Astrocyte (in vitro differentiated cells and primary cell): Measurements from ENCODE around the gene DPP7. TPM values are rescaled to one million over a fixed set of nuclear protein-coding genes. Genes with fewer than 3 reads are reported as not detected.
"Not testable (repeated sequence)": the region's sequence is repeated elsewhere in the genome, so short reads cannot be mapped to it uniquely, and the experiment has no call there.

Experiments used
- DNase-seq: peaks from one replicate; pipeline ENCODE4 v3.0.0-alpha.2; 2010; ENCODE audit warnings: low read depth
- FAIRE-seq: peaks from 2 replicates; lab custom pipeline; 2011; peaks lifted over from hg19 to GRCh38; lab: Jason Lieb, UNC
- H2AFZ ChIP-seq: 2 replicates; pipeline ENCODE4 v1.6.0; 2012; ENCODE audit warnings: low read depth, low read length, inconsistent platforms
- H3K27ac ChIP-seq: 2 replicates; pipeline ENCODE4 v1.5.1; 2011; ENCODE audit warnings: low read depth, low read length, inconsistent platforms
- H3K27me3 ChIP-seq: 2 replicates; pipeline ENCODE4 v1.6.0; 2011; ENCODE audit warnings: low read length, inconsistent platforms; ENCODE audit not compliant: insufficient read depth
- H3K36me3 ChIP-seq: 2 replicates; pipeline ENCODE4 v1.5.1; 2011; ENCODE audit warnings: low read length, inconsistent platforms; ENCODE audit not compliant: insufficient read depth
- H3K4me1 ChIP-seq: 2 replicates; pipeline ENCODE4 v1.5.1; 2011; ENCODE audit warnings: low read length, inconsistent platforms; ENCODE audit not compliant: insufficient read depth
- H3K4me2 ChIP-seq: 2 replicates; pipeline ENCODE4 v1.6.0; 2012; ENCODE audit warnings: low read length, inconsistent platforms
- H3K4me3 ChIP-seq: 2 replicates; pipeline ENCODE4 v1.5.1; 2011; ENCODE audit warnings: low read depth, mild to moderate bottlenecking, low read length, inconsistent platforms; ENCODE audit not compliant: insufficient read depth
- H3K79me2 ChIP-seq: 2 replicates; pipeline ENCODE4 v1.6.0; 2012; ENCODE audit warnings: mild to moderate bottlenecking, low read length, inconsistent platforms; ENCODE audit not compliant: insufficient read depth
- H3K9ac ChIP-seq: 2 replicates; pipeline ENCODE4 v1.6.0; 2012; ENCODE audit warnings: mild to moderate bottlenecking, low read length, inconsistent platforms
- H3K9me3 ChIP-seq: 2 replicates; pipeline ENCODE4 v1.5.1; 2012; ENCODE audit warnings: low read depth, mild to moderate bottlenecking, low read length, inconsistent platforms; ENCODE audit not compliant: insufficient read depth
- H4K20me1 ChIP-seq: 2 replicates; pipeline ENCODE4 v1.6.0; 2012; ENCODE audit warnings: low read length, inconsistent platforms; ENCODE audit not compliant: insufficient read depth
- H3K27ac Mint-ChIP-seq: one replicate; pipeline ENCODE4 v1.8.0; 2021; ENCODE audit warnings: mild to moderate bottlenecking, mixed read lengths; ENCODE audit not compliant: unreplicated experiment
- H3K27me3 Mint-ChIP-seq: one replicate; pipeline ENCODE4 v1.8.0; 2021; ENCODE audit warnings: low read depth, mixed read lengths; ENCODE audit not compliant: unreplicated experiment
- H3K36me3 Mint-ChIP-seq: one replicate; pipeline ENCODE4 v1.8.0; 2021; ENCODE audit warnings: low read depth, mixed read lengths; ENCODE audit not compliant: unreplicated experiment
- H3K4me1 Mint-ChIP-seq: one replicate; pipeline ENCODE4 v1.8.0; 2021; ENCODE audit warnings: low read depth, mixed read lengths; ENCODE audit not compliant: unreplicated experiment
- H3K4me3 Mint-ChIP-seq: one replicate; pipeline ENCODE4 v1.8.0; 2021; ENCODE audit warnings: mild to moderate bottlenecking, moderate library complexity, mixed read lengths; ENCODE audit not compliant: unreplicated experiment
- H3K9me3 Mint-ChIP-seq: one replicate; pipeline ENCODE4 v1.8.0; 2021; ENCODE audit warnings: mild to moderate bottlenecking, mixed read lengths; ENCODE audit not compliant: unreplicated experiment
- CTCF ChIP-seq: IDR thresholded peaks from 2 replicates; pipeline ENCODE4 v1.5.1; 2011; ENCODE audit warnings: low read depth, mild to moderate bottlenecking, inconsistent platforms, low read length, moderate library complexity; ENCODE audit not compliant: insufficient read depth
- EZH2 ChIP-seq: IDR thresholded peaks from 2 replicates; pipeline ENCODE4 v1.6.1; 2012; ENCODE audit warnings: mild to moderate bottlenecking, low read length, inconsistent platforms; ENCODE audit not compliant: insufficient read depth
- total RNA-seq: library from RNA; stranded (reverse); gene quantifications from 2 replicates; pipeline ENCODE4 v1.2.1, GENCODE V29; 2021

Gene DPP7
- total RNA-seq, 1 donor from 2014 or later, result 53.8 TPM

GRCh38 chr9:137123468-137123837 is 8.9 kb upstream of the DPP7 start:
- TF ChIP-seq CTCF (no peak), EZH2 (no peak)
- DNase-seq (no peak), FAIRE-seq (no peak)
- Mint-ChIP-seq H3K27me3 (no peaks in the 10 kb centered on the region), H3K4me3 (no peak overlapping the region), H3K4me1 (peaks cover 20% of the 10 kb centered on the region), H3K9me3 (no peaks in the 10 kb centered on the region), H3K27ac (no peak overlapping the region), H3K36me3 (peaks cover 5% of the 10 kb centered on the region)
- H3K4me1 ChIP-seq, result peaks cover 12% of the 10 kb centered on the region
- H3K36me3 ChIP-seq, result no peaks in the 10 kb centered on the region
- H3K27ac ChIP-seq, result no peak overlapping the region
- H3K9ac ChIP-seq, result no peak overlapping the region
- H3K27me3 ChIP-seq, result no peaks in the 10 kb centered on the region
- no peak overlapping the region for H3K4me2 ChIP-seq
- no peaks in the 10 kb centered on the region for H3K9me3 ChIP-seq
- peaks cover 23% of the 10 kb centered on the region for H3K79me2 ChIP-seq
- no peak overlapping the region for H3K4me3 ChIP-seq
- peaks cover 28% of the 10 kb centered on the region for H4K20me1 ChIP-seq
- no peak overlapping the region for H2AFZ ChIP-seq

- FAIRE-seq, H3K27me3 ChIP-seq, H3K36me3 Mint-ChIP-seq, DNase-seq, H3K9ac ChIP-seq, H3K4me3 ChIP-seq, H3K27ac Mint-ChIP-seq, H3K36me3 ChIP-seq, H3K27ac ChIP-seq, H2AFZ ChIP-seq, H3K4me3 Mint-ChIP-seq, H3K9me3 Mint-ChIP-seq, H3K9me3 ChIP-seq, H3K4me1 ChIP-seq, H3K4me2 ChIP-seq, H3K27me3 Mint-ChIP-seq: not testable (repeated sequence)
- H3K79me2 ChIP-seq, result peaks cover 18% of the 10 kb centered on the region
- peaks cover 15% of the 10 kb centered on the region for H3K4me1 Mint-ChIP-seq
- H4K20me1 ChIP-seq, result peaks cover 23% of the 10 kb centered on the region
These were observed 8.4 kb upstream of the DPP7 start for GRCh38 chr9:137122796-137123467.

- not testable (repeated sequence) for FAIRE-seq, H3K4me3 Mint-ChIP-seq, H3K9me3 ChIP-seq, H3K27me3 Mint-ChIP-seq, H3K36me3 Mint-ChIP-seq, H3K9me3 Mint-ChIP-seq, H3K4me1 ChIP-seq, H3K27me3 ChIP-seq, H3K9ac ChIP-seq, H2AFZ ChIP-seq, H3K79me2 ChIP-seq, H3K27ac ChIP-seq, H3K36me3 ChIP-seq, H3K4me3 ChIP-seq, H3K4me2 ChIP-seq, DNase-seq
- Mint-ChIP-seq H3K4me1 (peaks cover 11% of the 10 kb centered on the region), H3K27ac (peak overlapping the region; percentile 48)
- H4K20me1 ChIP-seq, result peaks cover 19% of the 10 kb centered on the region
These were observed 7.6 kb upstream of the DPP7 start for GRCh38 chr9:137121927-137122795.

GRCh38 chr9:137118092-137118603 is 3.6 kb upstream of the DPP7 start:
- not testable (repeated sequence) for H3K36me3 ChIP-seq, FAIRE-seq, H3K4me1 Mint-ChIP-seq, H3K4me1 ChIP-seq, H3K9me3 Mint-ChIP-seq, H3K27me3 ChIP-seq, H3K27ac Mint-ChIP-seq, H3K4me2 ChIP-seq, DNase-seq, H3K27ac ChIP-seq, H3K4me3 Mint-ChIP-seq, H3K79me2 ChIP-seq, H4K20me1 ChIP-seq, H3K9ac ChIP-seq, H3K27me3 Mint-ChIP-seq, H3K4me3 ChIP-seq, H3K36me3 Mint-ChIP-seq, H3K9me3 ChIP-seq, H2AFZ ChIP-seq
